HG02870 (cell line): ENCODE data around the gene ZDHHC19.
"Not testable (repeated sequence)": the region's sequence is repeated elsewhere in the genome, so short reads cannot be mapped to it uniquely, and the experiment has no call there.

ENCODE experiments used
- ATAC-seq: cut with Tn5 transposase; IDR thresholded peaks from one replicate; pipeline ENCODE4 v1.9.1; 2021; ENCODE audit warnings: mild to moderate bottlenecking, moderate library complexity; ENCODE audit not compliant: unreplicated experiment

Gene ZDHHC19

DNA sequence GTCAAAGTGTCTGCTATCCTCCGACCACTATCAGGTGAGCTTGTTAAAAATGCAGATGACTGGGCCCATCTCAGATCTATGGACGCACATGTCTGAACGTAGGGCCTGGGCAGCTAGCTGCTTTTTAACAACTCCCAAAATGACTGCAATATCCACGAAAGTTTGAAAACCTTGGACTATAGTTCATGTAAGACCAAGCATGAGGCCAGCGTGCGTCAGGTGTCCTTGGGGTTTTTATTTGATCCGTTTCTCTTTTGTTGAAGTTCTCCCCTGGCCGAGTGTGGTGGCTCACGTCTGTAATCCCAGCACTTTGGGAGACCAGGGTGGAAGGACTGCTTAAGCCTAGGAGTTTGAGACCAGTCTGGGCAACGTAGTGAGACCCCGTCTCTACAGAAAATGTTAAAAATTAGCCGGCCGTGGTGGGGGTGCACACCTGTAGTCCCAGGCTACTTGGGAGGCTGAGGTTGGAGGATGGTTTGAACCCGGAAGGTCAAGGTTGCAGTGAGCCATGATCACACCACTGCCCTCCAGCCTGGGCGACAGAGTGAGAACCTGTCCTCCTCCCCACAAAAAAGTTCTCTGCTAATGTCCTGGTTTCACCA, 14.7 kb upstream of the ZDHHC19 start:
- no peak for ATAC-seq

DNA sequence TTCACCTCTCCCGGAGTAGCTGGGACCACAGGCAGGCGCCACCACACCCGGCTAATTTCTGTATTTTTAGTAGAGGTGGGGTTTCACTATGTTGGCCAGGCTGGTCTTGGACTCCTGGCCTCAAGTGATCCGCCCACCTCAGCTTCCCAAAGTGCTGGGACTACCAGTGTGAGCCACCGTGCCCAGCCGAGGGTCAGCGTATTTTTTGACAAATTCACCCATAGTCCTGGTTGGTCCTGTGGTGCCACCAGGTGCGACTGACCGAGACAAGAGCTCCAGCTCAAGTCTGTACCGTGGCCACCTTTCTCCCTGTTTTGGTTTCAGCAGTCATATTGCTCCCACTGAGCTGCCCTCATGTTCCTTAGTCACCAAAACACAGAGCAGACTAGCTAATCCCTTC, 13.9 kb upstream of the ZDHHC19 start:
- ATAC-seq = no peak

DNA sequence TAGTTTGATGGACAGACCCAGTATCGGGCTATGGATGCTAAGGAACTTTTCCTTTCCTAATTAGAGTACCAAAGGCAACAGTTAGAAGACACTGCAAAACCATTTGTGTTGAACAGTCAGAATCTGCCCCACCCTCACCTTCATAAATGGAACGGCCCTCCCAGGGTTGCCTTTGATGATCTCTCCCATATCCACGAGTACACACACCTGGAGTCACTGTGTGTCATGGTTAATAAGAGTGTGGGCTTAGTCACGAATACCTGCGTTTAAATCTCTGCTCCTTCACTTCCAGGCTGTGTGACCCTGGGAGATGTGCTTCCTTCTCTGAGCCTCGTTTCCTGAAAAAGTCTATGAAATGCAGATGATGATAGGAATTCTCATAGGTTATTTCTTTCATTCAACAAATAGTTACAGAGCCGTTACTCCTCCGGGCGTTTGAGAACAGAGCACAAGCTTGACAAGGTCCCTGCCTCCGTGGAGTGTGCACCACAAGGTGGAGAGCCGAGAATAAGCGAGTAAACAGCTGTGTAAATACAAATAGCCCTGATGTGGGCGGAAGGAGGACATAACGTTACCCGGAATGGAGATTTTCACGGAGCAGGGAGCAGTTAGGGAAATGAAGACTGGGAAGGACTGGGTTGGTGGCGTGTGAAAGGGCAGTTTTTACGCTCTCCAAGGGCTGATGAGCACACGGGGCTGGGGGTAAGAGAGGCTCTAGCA, 11.8 kb upstream of the ZDHHC19 start:
- no peak for ATAC-seq

DNA sequence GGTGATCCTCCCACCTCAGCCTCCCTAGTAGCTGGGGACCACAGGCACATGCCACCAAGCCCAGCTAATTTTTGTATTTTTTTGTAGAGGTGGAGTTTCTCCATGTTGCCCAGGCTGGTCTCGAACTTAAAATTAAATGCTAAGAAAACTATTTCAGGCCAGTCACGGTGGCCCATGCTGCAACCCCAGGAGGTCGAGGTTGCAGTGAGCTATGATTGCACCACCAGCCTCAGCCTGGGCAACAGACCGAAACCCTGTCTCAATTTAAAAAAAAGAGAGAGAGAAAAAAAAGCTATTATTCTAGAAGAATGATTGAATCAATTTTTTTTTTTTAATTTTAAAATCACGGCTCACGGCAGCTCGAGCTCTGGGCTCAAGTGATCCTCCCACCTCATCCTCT, 9.8 kb upstream of the ZDHHC19 start:
- no peak for ATAC-seq

DNA sequence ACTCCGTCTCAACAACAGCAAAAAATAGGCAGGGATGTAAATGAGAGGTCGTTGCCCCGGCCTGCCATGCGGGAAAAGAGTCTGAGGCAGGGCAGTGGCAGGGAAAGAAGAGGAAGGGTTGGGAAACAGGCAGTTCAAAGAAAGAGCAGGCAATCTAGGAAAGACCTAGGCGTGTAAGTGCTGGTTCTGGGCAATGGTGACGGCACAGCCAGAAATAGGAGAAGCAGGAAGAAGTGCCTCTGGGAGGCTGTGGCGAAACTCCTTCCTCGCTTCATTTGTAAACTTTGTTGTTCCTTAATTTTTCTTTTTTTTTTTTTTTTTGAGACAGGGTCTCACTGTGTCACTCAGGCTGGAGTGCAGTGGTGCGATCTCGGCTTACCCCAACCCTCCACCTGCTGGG, 9.4 kb upstream of the ZDHHC19 start:
- no peak for ATAC-seq

DNA sequence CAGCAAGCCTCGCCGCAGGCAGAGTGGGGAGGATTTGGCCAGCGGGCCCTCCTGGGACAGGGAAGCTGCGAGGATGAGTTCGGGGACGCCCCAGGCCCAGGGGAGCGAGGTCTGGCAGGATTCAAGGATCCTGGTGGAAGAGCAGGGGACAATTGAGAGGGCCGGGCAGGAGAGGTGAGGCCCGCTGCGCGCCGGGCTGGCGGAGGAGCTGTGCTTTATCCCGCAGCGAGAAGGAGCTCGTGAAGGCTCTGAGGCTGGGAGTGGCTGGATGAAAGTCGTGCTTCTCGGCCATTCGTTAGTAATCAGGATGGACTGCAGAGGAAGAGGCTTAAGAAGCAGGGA, 8.7 kb upstream of the ZDHHC19 start:
- no peak for ATAC-seq

DNA sequence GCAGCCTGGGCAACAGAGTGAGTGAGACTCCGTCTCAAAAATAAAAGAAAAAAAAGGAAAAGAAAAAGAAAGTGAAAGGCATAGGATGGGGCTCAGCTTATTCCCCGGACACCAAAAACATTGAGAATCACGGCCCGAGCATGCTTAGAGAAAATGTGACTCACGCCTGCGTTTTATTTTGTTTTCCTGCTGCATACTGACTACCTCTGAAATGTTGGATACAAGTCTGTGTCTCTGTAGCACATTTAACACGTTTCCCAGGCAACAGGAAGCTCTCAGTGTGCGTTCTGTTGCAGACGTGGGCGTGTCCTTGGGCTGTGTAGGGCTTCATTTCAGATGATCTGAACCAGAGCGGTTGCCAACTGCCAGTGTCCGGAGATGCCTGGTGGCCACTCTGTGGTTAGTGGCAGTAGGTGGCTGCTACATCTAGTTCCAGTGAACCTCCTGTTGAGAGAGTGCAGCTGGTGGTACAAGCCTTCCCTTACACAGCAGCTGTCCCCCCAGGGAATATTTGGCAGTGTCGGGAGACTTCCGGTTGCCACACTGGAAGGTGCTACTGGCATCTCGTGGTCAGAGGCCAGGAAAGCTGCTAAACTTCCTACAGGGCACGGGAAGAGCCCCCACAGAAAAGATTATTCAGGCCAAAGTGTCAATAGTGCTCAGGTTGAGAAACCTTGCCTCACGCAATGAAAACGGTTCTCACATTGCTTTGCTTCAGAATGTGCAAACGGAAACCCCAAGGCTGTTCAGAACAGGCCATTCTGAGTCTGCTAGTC, 8.2 kb upstream of the ZDHHC19 start:
- ATAC-seq = no peak

DNA sequence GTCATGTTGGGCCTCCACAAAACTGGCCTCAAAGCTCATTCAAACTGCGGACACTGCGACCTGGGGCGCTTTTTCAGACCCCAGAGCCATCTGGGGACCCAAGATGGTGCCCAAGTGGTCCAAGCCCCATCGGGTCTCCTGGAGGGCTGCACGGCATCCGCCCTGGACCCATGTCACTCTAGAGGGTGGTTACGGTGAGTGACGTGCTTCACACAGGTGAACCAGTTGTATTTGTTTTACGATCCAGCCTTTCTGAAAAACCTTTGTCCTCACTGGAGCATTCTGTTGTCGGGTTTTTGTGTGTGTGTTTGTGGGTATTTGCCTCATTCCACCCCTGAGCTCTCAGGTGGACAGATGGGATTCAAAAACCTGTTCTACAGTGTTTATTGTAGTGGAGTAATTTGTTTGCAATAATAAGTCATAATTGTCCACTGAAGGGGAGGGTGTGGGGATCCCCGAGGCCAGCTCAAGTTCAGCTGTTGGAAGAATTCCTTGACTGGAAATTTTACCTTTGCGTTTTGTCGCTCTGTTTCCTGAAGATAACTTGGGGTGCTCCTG, 7.0 kb upstream of the ZDHHC19 start:
- no peak for ATAC-seq

DNA sequence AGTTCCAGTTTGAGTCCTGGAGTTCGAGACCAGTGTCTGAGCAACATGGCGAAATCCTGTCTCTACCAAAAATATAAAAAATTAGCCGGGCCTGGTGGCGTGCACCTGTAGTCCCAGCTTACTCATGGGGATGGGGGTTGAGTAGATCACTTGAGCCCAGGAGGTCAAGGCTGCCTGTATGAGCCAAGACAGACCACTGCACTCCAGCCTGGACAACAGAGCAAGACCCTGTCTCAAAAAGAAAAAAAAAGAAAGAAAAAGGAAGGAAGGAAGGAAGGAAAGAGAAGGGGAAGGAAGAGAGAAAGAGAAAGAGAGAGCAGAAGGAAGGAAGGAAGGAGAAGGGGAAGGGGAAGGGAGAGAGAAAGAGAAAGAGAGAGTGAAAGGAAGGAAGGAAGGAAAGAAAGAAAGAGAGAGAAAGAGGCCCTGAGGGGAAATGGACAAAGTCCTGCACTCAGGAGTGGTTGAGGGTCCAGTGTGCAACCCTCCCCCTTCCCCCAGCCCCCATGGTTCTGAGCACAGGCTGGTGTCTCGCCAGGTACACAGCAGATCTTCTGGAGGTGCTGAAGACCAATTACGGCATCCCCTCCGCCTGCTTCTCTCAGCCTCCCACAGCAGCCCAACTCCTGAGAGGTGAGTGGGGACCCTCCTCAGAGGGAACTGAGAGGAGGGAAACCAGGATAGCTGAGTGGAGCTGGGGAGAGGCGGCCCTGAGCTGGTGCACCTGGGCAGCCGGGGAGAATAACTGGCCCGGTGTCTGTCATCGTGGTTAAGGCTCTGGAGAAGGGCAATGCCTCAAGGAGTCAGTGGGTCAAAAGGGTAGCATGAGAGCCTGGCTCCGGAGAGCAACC, 6.3 kb upstream of the ZDHHC19 start:
- no peak for ATAC-seq

DNA sequence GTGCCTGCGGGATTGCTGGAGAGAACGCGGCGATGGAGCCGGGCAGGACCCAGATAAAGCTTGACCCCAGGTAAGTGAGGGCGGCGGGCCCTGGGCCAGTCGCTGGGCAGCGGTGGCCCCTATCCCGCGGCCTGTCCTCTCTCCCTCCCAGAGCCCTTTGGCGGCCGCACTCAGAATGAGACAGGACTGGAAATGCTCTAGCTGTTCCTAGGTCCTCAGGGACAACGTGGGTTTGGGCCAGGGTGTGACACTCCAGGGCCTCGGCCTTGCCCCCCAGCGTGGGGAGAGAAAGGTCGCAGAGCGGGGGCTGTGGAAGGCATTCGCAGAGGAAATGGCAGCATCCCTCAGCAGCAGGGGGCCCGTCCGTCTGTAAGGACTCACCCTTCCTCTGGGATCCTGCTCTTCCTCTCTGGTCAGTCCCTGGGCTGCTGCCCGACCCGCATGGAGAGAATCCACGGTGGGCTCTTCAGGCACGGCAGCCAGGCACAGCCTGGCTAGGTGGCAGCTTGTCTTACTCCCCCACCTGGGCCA, 5.5 kb upstream of the ZDHHC19 start:
- no peak for ATAC-seq

DNA sequence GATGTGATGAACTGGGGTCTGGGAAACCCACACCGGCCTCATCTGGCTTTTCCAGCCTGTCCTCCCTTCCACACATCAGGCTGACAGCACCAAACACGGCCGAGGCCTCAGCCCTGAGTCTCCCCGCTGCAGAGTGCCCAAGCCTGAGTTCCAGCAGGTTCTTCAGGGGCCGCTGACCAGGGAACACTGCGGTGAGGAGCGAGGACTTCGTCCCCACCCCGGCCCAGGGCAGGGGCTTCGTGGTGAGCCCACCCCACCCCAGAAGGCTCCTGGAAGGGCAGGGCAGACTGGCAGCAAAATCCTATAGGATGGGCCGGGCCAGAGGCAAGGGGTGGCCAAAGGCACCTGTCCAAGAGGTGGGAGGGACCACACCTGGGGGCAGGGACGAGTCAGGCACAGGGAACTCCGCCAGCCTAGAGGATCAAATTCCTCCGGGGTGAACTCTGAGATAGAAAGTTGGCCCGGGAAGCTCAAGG, 4.9 kb upstream of the ZDHHC19 start, which contains the start of gene SLC51A:
SLC51A (plus strand) TSS at position 446 of the 476 bp plus-strand sequence. CDS start 179 bp downstream, outside the sequence.
- ATAC-seq = no peak

DNA sequence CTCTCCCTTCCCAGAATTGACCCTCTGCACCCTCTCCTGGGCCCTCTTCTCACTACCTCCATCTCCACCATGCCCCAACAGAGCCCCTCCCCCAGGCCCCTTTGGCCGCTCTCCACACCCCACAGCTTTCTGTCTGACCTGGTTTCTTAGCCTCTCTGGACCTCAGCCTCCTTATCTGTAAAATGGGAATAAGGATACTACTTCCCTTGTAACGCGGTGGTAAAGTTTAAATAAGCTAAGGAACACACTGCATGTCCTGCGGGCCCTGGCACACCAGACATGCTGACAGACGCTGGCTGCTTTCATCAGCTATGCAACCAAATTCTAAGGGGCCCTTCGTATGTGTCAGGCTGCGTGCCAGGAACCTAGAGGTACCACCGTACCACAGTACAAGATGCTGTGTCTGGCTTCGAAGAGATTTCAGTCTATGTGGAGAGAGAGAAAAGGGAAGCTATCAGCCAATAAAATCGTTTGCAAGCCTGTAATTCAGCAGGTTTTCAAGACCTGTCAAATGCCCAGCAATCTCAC, 4.4 kb upstream of the ZDHHC19 start:
- no peak for ATAC-seq

DNA sequence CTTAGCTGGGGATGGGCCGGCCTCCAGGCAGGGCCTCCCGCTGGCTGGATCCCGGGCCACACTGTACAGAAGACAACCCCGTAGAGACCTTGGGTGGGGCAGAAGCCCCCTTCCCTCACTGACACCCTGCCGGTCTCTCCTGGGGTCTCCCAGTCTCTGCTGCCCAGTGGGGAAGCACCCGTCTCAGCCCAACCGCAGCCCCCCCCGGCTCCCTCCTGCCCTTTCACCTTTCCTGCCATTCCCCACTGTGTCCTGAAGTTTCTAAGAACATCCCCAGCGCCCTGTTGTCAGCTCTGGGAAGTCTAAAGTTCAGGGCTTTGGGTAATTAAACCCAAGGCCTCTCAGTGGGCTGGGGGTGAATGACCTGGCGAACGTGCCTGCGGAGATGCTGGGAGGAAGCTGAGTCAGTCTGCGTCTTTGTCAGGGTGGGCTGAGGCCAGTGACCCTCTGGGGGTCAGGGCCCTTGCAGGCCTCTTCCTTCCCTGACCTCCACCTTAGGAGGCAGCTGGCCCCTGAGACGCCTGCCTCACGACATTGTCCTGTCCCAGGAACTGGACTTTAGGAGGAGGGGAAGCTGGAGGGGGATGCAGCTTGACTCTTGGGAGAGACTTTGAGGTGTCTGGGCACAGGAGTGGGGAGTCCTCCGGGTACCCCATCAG, 3.7 kb upstream of the ZDHHC19 start:
- no peak for ATAC-seq

DNA sequence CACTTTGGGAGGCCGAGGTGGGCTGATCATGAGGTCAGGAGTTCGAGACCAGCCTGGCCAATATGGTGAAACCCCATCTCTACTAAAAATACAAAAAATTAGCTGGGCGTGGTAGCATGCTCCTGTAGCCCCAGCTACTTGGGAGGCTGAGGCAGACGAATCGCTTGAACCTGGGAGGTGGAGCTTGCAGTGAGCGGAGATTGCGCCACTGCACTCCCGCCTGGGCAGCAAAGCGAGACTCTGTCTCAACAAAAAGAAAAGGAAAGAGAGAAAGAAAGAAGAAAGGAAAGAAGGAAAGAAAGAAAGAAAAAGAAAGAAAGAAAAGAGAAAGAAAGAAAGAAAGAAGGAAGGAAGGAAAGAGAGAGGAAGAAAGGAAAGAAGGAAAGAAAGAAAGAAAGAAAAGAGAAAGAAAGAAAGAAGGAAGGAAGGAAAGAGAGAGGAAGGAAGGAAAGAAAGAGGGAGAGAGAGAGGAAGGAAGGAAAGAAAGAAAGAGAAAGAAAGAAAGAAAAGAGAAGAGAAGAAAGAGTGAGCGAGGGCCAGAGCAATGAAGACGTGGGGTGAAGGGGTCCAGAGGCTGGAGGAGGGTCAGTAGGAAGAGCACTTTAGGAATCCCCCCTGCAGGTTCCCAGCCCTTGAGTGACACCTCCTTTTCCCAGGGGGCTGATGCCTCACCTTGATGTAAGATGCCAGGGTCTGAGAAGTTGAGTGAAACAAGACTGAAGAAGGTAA, 1.1 kb downstream of the ZDHHC19 start:
- not testable (repeated sequence) for ATAC-seq

DNA sequence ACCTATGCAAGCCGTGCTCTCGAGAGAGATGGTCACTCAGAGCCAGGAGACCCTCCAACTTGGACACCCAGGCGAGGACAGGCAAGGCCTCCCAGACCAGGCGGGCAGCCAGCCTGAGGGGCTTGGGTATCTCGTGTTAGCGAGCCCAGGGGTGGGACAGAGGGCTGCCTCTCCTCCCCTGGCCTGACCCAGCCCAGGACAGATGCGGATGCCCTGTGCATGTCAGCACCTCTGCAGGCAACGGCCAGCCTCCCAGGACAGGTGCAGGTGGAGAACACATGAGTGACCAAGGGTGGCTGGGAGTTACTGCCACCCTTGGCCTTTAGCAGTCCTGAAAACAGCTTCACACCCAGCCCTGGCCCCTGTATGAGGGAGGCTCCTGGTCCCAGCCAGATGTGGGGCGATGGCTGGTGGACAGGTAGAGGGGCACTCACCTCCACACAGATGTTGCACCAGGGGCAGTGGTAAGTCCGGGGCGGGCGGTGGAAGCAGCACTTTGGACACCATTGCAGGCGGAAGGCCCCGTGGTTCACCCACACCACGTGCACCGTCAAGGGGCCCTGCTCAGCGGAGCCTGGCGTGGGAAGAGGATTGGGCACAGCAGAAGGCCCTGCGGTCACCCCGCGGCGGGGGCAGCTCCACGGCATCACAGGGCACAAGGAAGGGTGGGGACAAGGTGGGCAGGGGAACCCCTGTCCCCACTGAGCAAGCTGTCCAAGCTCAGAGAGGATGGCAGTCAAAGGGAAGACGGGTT, 2.1 kb downstream of the ZDHHC19 start:
- ATAC-seq = no peak

DNA sequence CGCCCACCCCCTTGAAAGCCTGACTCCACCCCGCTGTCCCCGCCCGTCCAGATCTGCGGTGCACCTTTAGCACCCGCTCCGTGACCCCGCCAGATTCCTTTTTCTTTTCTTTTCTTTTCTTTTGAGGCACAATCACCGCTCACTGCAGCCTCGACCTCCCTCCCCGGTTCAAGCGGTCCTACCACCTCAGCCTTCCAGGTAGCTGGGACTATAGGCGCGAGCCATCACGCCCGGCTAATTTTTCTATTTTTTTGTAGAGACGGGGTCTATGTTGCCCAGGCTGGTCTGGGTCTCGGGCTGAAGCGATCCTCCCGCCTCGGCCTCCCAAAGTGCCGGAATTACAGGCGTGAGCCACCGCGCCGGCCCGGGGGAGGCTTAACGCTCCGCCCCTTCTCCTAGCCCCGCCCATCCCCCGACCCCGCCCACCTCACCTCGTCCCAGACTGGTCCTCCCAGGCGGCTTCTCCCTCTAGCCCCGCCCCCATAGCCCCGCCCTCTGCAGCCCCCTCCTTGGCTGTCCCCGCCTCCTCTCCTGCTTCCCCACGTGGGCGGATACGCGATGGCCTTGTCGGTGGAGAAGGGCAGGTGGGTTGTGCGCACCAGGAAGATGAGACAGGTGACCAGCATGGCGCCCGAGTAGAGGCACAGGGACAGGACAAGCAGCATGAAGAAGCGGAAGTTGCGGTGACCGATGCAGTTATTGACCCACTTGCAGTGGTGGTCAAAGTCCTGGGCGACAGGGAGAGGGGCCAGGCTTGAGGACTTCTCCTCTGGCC, 3.2 kb downstream of the ZDHHC19 start:
- no peak for ATAC-seq

DNA sequence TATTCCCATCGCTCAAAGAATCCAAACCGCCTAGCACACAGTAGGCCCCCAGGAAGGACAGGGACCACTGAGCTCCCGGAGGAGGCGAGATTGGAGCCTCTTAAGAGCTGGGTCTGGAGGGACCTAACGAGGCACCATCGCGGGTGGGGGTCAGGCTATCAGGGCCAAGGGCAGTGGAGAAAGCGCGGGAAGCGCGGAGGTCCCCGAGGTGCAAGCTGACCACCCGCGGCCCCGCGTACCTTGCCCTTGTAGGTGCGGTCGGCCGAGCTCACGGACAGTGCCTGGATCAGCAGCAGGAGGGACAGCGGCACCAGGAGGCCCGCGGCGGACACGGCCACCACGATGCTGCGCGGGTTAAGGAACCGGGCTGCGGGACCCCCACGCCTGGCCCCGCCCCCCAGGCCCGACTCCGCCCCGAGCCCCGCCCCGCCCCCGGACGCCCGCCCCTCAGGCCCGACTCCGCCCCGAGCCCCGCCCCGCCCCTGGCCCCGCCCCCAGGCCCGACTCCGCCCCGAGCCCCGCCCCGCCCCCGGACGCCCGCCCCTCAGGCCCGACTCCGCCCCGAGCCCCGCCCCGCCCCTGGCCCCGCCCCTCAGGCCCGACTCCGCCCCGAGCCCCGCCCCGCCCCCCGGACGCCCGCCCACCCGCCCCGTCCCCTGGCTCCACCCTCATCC, 3.9 kb downstream of the ZDHHC19 start:
- no peak for ATAC-seq
